ENCODE data around the gene LDLRAP1. TPM values are rescaled to one million over a fixed set of nuclear protein-coding genes. Genes with fewer than 3 reads are reported as not detected.

Gene LDLRAP1
- total RNA-seq, 1 donor from 2014 or later = 14.4 TPM

DNA sequence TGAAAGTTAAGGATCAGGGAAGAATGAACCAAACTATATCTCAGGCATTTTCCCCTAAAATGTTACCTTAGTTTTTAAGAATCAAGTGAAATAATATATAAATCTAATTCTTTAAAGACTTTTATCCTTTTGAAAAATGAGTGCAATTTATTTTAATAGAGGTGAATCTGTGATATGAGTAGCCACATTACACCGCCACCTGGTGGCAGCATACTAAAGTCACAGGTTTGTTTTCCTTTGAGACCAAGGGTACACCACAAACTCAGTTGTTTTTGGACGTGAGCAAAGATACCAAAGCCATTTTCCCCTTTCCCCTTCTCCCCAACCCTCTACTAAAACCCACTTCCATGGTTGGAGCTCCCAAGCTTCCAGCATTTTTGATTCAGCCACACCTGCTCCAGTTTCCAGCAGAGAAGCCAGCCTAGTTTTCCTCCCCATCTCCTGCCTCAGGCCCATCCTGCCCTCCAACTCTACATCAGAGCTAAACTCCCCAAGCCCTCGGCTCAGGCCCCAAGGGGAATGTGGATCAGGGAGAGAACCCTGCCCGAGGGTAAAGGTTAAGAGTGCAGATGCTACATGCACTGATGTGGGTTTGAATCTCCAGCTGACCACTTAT is 22.9 kb upstream of the LDLRAP1 start:
- DNase-seq (ENCODE audit: low spot score) = no peak
- intact Hi-C loops (cut with DNase I) = no loop called here

DNA sequence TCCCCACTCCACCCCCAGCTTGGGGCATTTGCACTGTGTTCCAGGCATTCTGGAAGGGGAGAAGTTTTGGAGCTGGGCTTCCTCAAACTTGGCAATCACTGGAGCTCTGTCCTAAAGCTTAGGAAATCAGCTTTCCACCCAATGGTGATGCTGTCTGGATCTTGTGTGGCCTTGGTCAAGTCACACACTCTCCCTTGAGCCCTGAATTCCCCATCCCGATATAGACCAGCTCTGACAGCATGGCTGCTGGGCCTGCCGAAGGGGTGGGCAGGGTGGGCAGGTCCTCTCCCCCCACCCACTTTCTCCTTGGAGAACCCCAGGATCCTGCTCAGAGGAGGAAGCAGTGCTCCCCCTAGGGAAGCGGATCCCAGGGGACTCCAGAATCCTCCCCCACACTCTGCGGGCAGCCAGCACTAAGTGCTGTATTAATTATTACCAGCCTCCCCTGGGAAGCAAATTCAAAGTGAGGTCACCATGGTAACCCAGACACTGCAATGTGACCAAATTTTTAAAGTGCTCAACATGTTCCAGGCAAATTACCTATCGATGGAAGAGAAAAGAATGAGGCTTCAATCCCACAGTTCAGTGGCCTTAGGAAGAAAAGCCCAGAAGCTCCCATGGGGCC is 21.3 kb upstream of the LDLRAP1 start:
- intact Hi-C loops (cut with DNase I) = no loop called here
- DNase-seq (ENCODE audit: low spot score) = no peak

GRCh38 chr1:25523542-25523941 is 19.9 kb upstream of the LDLRAP1 start:
- DNase-seq (ENCODE audit: low spot score) = no peak
- intact Hi-C loops (cut with DNase I) = no loop called here

DNA sequence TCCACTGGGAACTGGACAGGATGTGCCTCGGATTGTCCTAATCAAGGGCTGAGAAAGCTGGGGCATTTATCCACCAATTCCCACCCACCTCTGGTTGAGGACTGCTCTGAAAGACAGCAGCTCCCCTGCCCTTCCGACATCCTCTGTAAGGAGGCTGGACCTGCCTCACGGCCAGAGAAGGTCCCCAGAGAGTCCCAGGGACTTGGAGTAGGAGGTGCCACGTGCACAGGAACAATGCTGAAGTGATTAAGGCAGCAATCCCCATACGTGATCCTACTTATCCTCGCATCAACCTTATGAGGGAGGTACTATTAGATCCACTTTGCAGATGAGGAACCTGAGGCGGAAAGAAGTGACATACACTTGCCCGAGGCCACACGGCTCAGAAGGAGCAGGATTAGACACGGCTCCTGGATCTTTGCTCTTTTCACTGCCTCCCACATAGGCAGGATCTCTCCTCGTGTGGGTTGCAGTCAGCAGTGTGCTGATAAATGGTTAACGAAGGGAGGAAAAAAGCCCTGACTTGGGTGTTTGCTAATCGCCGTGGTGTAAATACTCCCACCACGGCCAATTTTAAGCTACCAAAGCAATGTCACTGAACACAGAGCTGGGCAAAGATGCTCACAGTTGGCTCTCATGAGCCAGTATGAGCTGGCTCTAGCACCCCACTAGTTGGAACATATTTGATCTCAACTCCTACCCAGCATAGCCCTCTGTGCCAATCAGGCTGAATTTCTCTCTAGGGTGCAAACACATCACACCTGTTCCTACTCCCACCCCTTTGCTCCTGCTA is 18.6 kb upstream of the LDLRAP1 start:
- DNase-seq (ENCODE audit: low spot score) = no peak
- intact Hi-C loops (cut with DNase I) = no loop called here

GRCh38 chr1:25525361-25525688 is 18.1 kb upstream of the LDLRAP1 start:
- no peak for DNase-seq (ENCODE audit: low spot score)
- intact Hi-C loops (cut with DNase I) = no loop called here

GRCh38 chr1:25526753-25527152 is 16.7 kb upstream of the LDLRAP1 start:
- intact Hi-C loops (cut with DNase I) = no loop called here
- no peak for DNase-seq (ENCODE audit: low spot score)

DNA sequence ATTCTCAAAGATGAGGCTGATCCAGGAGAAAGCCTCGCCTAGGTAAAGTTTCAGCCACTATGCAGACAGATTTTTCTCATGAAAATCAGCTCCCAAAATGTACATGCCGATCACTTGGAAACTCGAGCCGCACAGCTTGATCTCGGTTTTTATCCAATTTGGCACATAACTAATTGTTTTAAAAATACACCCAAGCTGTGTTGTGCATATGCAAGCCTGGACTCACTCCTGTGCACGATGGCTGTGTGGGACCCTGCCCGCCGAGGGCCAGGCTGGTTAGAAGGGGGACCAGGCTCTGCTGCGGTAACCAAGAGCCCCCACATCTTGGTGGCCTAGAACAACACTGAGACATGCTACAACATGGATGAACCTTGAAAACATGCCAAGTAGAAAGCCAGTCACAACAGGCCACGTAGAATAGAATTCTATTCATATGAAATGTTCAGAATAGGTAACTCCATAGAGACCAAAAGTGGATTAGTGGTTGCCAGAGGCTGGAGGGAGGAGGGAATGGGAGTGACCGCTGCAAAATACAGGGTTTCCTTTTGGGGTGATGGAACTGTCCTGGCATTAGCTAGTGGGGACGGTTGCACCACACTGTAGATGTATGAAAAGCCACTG is 16.1 kb upstream of the LDLRAP1 start:
- no peak for DNase-seq (ENCODE audit: low spot score)
- intact Hi-C loops (cut with DNase I) = no loop called here

DNA sequence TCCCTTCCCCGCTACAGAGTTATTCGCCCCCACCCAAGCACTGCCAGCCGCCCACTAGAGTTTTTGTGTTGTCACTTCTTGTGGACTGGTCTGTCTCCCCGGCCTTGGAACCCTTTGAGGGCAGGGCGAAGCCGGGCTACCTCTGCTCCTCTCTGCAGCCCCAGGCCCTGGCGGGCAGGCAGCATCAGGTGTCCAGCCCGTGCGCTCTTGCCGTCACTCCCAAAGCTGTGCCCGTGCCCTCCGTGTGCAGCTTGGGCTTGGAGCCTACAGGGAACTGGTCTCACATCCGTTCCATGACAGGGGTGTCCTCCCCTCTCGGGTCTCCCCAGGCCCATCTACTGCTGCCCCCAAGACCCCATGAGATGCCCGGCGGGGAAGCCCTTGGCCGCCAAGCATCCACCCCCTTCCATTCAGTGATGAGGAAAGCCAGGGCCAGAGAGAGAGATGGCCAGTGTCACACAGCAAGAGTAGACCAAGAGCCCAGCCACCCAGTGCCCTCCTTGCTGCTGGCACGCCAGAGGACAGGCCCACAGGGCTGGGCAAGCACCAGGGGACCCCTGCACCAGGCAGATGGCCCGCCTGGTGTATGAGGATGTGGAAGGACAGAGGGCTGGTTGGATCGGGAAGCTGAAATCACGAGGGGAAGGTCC is 15.3 kb upstream of the LDLRAP1 start:
- no peak for DNase-seq (ENCODE audit: low spot score)
- intact Hi-C loops (cut with DNase I) = no loop called here

GRCh38 chr1:25528881-25529517 is 14.4 kb upstream of the LDLRAP1 start:
- intact Hi-C loops (cut with DNase I) = no loop called here
- no peak for DNase-seq (ENCODE audit: low spot score)

DNA sequence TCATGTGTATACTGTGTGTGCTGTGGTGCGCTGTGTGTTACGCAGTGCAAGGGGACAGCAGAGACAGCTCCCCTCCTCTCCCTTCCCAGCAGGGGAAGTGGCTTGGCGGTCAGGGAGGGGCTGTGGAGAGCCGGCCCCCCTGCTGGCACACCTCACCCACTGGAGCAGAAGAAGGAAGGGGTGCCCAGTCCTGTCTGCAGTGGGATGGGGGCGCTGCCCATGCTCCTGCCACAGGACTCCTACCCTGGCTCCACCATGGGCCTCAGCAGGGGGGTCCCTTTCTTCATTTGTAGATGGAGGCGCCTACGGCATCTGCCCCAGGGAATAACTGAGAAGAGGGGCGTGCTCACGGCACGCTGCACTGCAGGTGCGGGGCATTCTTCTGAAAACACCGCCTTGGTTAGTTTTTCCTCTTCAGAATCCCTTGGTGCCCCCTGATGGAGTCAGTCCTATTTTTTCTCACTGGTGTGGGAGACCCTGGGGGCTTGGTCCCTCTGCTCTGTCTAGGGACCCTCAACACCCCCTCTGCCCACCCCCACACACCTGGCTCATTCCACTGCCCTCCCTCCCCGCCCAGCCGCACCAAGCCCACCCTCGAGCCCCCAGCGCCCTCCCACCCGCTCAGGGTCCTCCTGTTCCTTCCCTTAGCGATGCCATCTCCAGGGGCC is 13.8 kb upstream of the LDLRAP1 start:
- DNase-seq (ENCODE audit: low spot score) = no peak
- intact Hi-C loops (cut with DNase I) = no loop called here

DNA sequence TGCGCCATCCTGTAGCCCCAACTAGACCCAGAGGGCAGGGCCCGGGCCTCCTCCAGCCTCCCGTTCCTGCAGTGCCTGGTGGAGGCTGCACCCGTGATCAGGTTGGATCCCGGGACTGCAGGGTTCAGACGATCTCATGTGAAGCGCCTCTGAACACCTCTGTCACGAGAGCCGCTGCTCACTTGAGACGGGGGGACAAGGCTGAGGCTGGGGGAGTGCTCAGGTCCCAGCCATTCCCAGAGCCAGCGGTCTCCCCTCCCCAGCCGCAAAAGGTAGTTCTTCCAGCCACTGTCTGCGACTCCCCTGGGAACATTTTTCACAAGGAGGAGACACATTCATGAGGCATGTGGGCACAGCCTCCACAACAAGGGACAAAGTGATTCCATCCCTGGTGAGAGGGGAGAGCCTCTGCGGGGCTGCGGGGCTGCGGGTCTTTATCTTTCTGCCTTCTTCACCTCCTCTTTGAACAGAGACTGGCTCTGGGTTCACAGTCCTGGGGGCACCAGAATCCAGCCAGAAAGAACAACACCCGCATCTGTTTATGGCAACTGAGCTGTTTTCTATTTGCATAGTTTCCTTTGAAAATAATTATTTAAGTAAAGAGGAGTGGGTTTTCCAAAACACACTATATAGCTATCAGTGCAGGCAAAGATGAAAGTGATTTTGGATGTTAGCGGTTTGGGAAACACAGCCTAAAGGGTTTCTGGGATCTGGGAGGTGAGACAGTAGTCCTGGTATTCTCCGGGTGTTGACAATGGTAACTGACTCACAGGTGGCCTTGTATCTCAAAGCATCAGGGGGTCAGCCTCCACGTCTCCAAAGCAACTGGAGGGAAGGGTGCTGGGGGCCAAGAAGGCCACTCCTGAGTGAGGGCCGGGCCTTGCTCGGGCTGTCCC is 13.0 kb upstream of the LDLRAP1 start:
- intact Hi-C loops (cut with DNase I) = no loop called here
- DNase-seq (ENCODE audit: low spot score) = no peak

DNA sequence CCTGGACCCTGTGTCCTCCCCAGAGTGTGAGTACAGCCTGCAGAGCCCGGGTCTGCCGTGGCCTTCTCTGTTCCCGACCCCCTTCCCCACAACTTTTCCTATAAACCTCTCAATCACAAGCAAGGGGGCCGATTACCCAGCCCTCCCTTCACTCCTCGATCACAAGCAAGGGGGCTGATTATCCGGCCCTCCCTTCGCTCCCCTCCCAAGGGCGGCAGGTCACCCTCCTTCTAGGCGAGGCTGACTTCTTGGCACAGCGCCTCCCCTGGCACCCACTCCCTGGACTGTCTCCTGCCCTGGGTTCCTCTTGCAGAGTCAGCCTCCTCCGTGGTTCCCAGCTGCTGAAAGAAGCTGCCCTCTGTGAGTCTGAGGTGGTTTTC is 12.3 kb upstream of the LDLRAP1 start:
- intact Hi-C loops (cut with DNase I) = no loop called here
- no peak for DNase-seq (ENCODE audit: low spot score)

GRCh38 chr1:25532970-25533369 is 10.4 kb upstream of the LDLRAP1 start:
- no peak for DNase-seq (ENCODE audit: low spot score)
- intact Hi-C loops (cut with DNase I) = no loop called here

DNA sequence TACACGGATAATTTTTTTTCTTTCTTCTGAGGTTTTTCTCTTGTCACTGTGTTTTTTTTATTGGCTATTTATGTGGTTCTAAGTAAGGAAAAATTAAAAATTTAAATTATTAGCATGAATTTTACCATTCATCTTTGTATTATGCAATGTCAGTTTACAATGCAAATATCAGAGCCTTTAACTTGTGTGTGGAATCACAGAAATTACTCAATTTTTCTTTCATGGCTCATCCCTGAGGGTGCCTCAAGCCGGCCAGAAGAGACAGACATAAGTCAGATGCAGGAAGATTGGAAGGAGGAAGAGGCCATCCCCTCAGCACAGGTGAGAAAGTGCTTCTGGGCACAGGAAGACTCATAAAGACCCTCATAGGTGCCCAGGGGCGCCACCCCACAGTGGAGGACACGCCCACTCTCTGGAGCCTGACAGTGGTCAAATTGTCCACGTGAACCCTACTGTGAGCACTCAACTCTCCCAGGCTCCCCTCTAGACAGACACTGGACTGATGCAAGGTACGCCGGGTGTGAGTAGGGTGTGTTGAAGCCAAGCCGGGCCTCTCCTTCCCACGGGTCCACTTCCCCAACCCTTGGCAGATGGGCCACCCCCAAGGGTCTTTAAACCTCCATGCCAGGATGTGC is 9.5 kb upstream of the LDLRAP1 start:
- intact Hi-C loops (cut with DNase I) = no loop called here
- DNase-seq (ENCODE audit: low spot score) = no peak

- no peak for DNase-seq (ENCODE audit: low spot score)
- intact Hi-C loops (cut with DNase I) = no loop called here
Observed at GRCh38 chr1:25534410-25534788, 9.0 kb upstream of the LDLRAP1 start.

- intact Hi-C loops (cut with DNase I) = no loop called here
- no peak for DNase-seq (ENCODE audit: low spot score)
Observed at GRCh38 chr1:25536124-25536523, 7.3 kb upstream of the LDLRAP1 start.

GRCh38 chr1:25537153-25537831 is 6.1 kb upstream of the LDLRAP1 start:
- DNase-seq (ENCODE audit: low spot score) = no peak
- intact Hi-C loops (cut with DNase I) = no loop called here

Data from cardiac septum (tissue), 1 donor.